Measurements from ENCODE around the gene FCSK. TPM values are rescaled to one million over a fixed set of nuclear protein-coding genes. Genes with fewer than 3 reads are reported as not detected.
"Not testable (repeated sequence)": the region's sequence is repeated elsewhere in the genome, so short reads cannot be mapped to it uniquely, and the experiment has no call there.

Gene FCSK
- polyA plus RNA-seq, 4 donors: 19.6 to 43.5 (median 24.4) TPM

GRCh38 chr16:70442344-70442743 lies 12.1 kb upstream of the FCSK start:
- no peak for FAIRE-seq
- H3K4me1 ChIP-seq (ENCODE audit: control insufficient read depth in 3 of 3, insufficient read depth in 2 of 3, low read depth in 1 of 3, low read length in 2 of 3): peaks cover 0 to 28% (median 8%) of the 10 kb centered on the region in 3 donors
- H3K9me3 ChIP-seq (ENCODE audit: control insufficient read depth in 2 of 2, insufficient read depth in 1 of 2, low read depth in 1 of 2, low read length in 1 of 2): no peaks in the 10 kb centered on the region
- DNase-seq: no peak
- 90 to 96% (median 94%) methylated on average over 7 of the region's 7 CpGs for WGBS, 3 donors
- H3K36me3 ChIP-seq (ENCODE audit: control insufficient read depth in 3 of 3, insufficient read depth in 2 of 3, low read depth in 1 of 3, low read length in 3 of 3): no peaks in the 10 kb centered on the region
- H3K4me3 ChIP-seq (ENCODE audit: low read depth in 1 of 3, low read length in 3 of 3): no peak overlapping the region
- H3K27me3 ChIP-seq (ENCODE audit: control insufficient read depth in 3 of 3, insufficient read depth in 3 of 3, low read length in 3 of 3): no peaks in the 10 kb centered on the region
- H3K27ac ChIP-seq (ENCODE audit: low read depth in 1 of 3, low read length in 2 of 3): no peak overlapping the region

- 20 to 53% (median 49%) methylated on average over 4 of the region's 4 CpGs for WGBS, 3 donors
- Histone ChIP-seq H3K27ac (ENCODE audit: low read depth in 1 of 3, low read length in 2 of 3) (peak overlapping the region in 2 of 3 donors; percentile 50 to 67), H3K4me3 (ENCODE audit: low read depth in 1 of 3, low read length in 3 of 3) (no peak overlapping the region), H3K36me3 (ENCODE audit: control insufficient read depth in 3 of 3, insufficient read depth in 2 of 3, low read depth in 1 of 3, low read length in 3 of 3) (no peaks in the 10 kb centered on the region), H3K4me1 (ENCODE audit: control insufficient read depth in 3 of 3, insufficient read depth in 2 of 3, low read depth in 1 of 3, low read length in 2 of 3) (peaks cover 0 to 27% (median 5%) of the 10 kb centered on the region in 3 donors), H3K27me3 (ENCODE audit: control insufficient read depth in 3 of 3, insufficient read depth in 3 of 3, low read length in 3 of 3) (no peaks in the 10 kb centered on the region), H3K9me3 (ENCODE audit: control insufficient read depth in 2 of 2, insufficient read depth in 1 of 2, low read depth in 1 of 2, low read length in 1 of 2) (no peaks in the 10 kb centered on the region)
- no peak for FAIRE-seq
- peak; percentile 87 to 92 for DNase-seq
These were observed 9.9 kb upstream of the FCSK start for GRCh38 chr16:70444249-70445063.

- H3K9me3 ChIP-seq (ENCODE audit: control insufficient read depth in 2 of 2, insufficient read depth in 1 of 2, low read depth in 1 of 2, low read length in 1 of 2): peaks cover 0 to 5% of the 10 kb centered on the region in 2 donors
- no peak overlapping the region for H3K4me3 ChIP-seq (ENCODE audit: low read depth in 1 of 3, low read length in 3 of 3)
- 90 to 94% (median 92%) methylated on average over 6 of the region's 6 CpGs for WGBS, 3 donors
- H3K4me1 ChIP-seq (ENCODE audit: control insufficient read depth in 3 of 3, insufficient read depth in 2 of 3, low read depth in 1 of 3, low read length in 2 of 3): peaks cover 0 to 15% (median 0%) of the 10 kb centered on the region in 3 donors
- H3K27me3 ChIP-seq (ENCODE audit: control insufficient read depth in 3 of 3, insufficient read depth in 3 of 3, low read length in 3 of 3): no peaks in the 10 kb centered on the region
- FAIRE-seq (no peak), DNase-seq (no peak)
- no peak overlapping the region for H3K27ac ChIP-seq (ENCODE audit: low read depth in 1 of 3, low read length in 2 of 3)
- H3K36me3 ChIP-seq (ENCODE audit: control insufficient read depth in 3 of 3, insufficient read depth in 2 of 3, low read depth in 1 of 3, low read length in 3 of 3): no peaks in the 10 kb centered on the region
These were observed 6.3 kb upstream of the FCSK start for GRCh38 chr16:70448075-70448474.

GRCh38 chr16:70450142-70451003 lies 4.0 kb upstream of the FCSK start:
- not testable (repeated sequence) for DNase-seq; H3K4me3 ChIP-seq (ENCODE audit: low read depth in 1 of 3, low read length in 3 of 3); H3K27me3 ChIP-seq (ENCODE audit: control insufficient read depth in 3 of 3, insufficient read depth in 3 of 3, low read length in 3 of 3); FAIRE-seq; H3K9me3 ChIP-seq (ENCODE audit: control insufficient read depth in 2 of 2, insufficient read depth in 1 of 2, low read depth in 1 of 2, low read length in 1 of 2); H3K4me1 ChIP-seq (ENCODE audit: control insufficient read depth in 3 of 3, insufficient read depth in 2 of 3, low read depth in 1 of 3, low read length in 2 of 3); H3K27ac ChIP-seq (ENCODE audit: low read depth in 1 of 3, low read length in 2 of 3); H3K36me3 ChIP-seq (ENCODE audit: control insufficient read depth in 3 of 3, insufficient read depth in 2 of 3, low read depth in 1 of 3, low read length in 3 of 3)
- 79 to 94% (median 92%) methylated on average over 30 to 37 of the region's 37 CpGs for WGBS, 3 donors

GRCh38 chr16:70451004-70451340 lies 3.4 kb upstream of the FCSK start:
- H3K27me3 ChIP-seq (ENCODE audit: control insufficient read depth in 3 of 3, insufficient read depth in 3 of 3, low read length in 3 of 3); H3K27ac ChIP-seq (ENCODE audit: low read depth in 1 of 3, low read length in 2 of 3); H3K36me3 ChIP-seq (ENCODE audit: control insufficient read depth in 3 of 3, insufficient read depth in 2 of 3, low read depth in 1 of 3, low read length in 3 of 3); H3K9me3 ChIP-seq (ENCODE audit: control insufficient read depth in 2 of 2, insufficient read depth in 1 of 2, low read depth in 1 of 2, low read length in 1 of 2); H3K4me3 ChIP-seq (ENCODE audit: low read depth in 1 of 3, low read length in 3 of 3); FAIRE-seq; DNase-seq; H3K4me1 ChIP-seq (ENCODE audit: control insufficient read depth in 3 of 3, insufficient read depth in 2 of 3, low read depth in 1 of 3, low read length in 2 of 3): not testable (repeated sequence)
- 58 to 94% (median 79%) methylated on average over 17 to 25 of the region's 25 CpGs for whole genome bisulfite sequencing, 3 donors

GRCh38 chr16:70453117-70453891 lies 1.1 kb upstream of the FCSK start:
- Histone ChIP-seq H3K27me3 (ENCODE audit: control insufficient read depth in 3 of 3, insufficient read depth in 3 of 3, low read length in 3 of 3) (no peaks in the 10 kb centered on the region), H3K4me3 (ENCODE audit: low read depth in 1 of 3, low read length in 3 of 3) (peak overlapping the region in 1 of 3 donors; percentile 85), H3K9me3 (ENCODE audit: control insufficient read depth in 2 of 2, insufficient read depth in 1 of 2, low read depth in 1 of 2, low read length in 1 of 2) (peaks cover 0 to 5% of the 10 kb centered on the region in 2 donors), H3K4me1 (ENCODE audit: control insufficient read depth in 3 of 3, insufficient read depth in 2 of 3, low read depth in 1 of 3, low read length in 2 of 3) (peaks cover 0 to 15% (median 5%) of the 10 kb centered on the region in 3 donors), H3K27ac (ENCODE audit: low read depth in 1 of 3, low read length in 2 of 3) (peak overlapping the region in 1 of 3 donors; percentile 96), H3K36me3 (ENCODE audit: control insufficient read depth in 3 of 3, insufficient read depth in 2 of 3, low read depth in 1 of 3, low read length in 3 of 3) (peaks cover 0 to 3% (median 0%) of the 10 kb centered on the region in 3 donors)
- DNase-seq (no peak), FAIRE-seq (no peak)
- 95 to 97% (median 96%) methylated on average over 11 of the region's 11 CpGs for WGBS, 3 donors

GRCh38 chr16:70453892-70454221 lies 538 bp upstream of the FCSK start:
- H3K27ac ChIP-seq (ENCODE audit: low read depth in 1 of 3, low read length in 2 of 3): peak overlapping the region in 2 of 3 donors; percentile 96 to 97
- WGBS, 3 donors: 0 to 1% (median 0%) methylated on average over 8 of the region's 8 CpGs
- peaks cover 0 to 19% (median 5%) of the 10 kb centered on the region in 3 donors for H3K4me1 ChIP-seq (ENCODE audit: control insufficient read depth in 3 of 3, insufficient read depth in 2 of 3, low read depth in 1 of 3, low read length in 2 of 3)
- DNase-seq (no peak), FAIRE-seq (no peak)
- peak overlapping the region; percentile 85 to 95 (median 90) for H3K4me3 ChIP-seq (ENCODE audit: low read depth in 1 of 3, low read length in 3 of 3)
- no peaks in the 10 kb centered on the region for H3K27me3 ChIP-seq (ENCODE audit: control insufficient read depth in 3 of 3, insufficient read depth in 3 of 3, low read length in 3 of 3)
- peaks cover 0 to 5% of the 10 kb centered on the region in 2 donors for H3K9me3 ChIP-seq (ENCODE audit: control insufficient read depth in 2 of 2, insufficient read depth in 1 of 2, low read depth in 1 of 2, low read length in 1 of 2)
- peaks cover 0 to 3% (median 0%) of the 10 kb centered on the region in 3 donors for H3K36me3 ChIP-seq (ENCODE audit: control insufficient read depth in 3 of 3, insufficient read depth in 2 of 3, low read depth in 1 of 3, low read length in 3 of 3)

- H3K9me3 ChIP-seq (ENCODE audit: control insufficient read depth in 2 of 2, insufficient read depth in 1 of 2, low read depth in 1 of 2, low read length in 1 of 2): no peaks in the 10 kb centered on the region
- no peak overlapping the region for H3K27ac ChIP-seq (ENCODE audit: low read depth in 1 of 3, low read length in 2 of 3)
- H3K36me3 ChIP-seq (ENCODE audit: control insufficient read depth in 3 of 3, insufficient read depth in 2 of 3, low read depth in 1 of 3, low read length in 3 of 3): peaks cover 0 to 8% (median 0%) of the 10 kb centered on the region in 3 donors
- no peak for FAIRE-seq
- DNase-seq: no peak
- WGBS, 3 donors: 87 to 93% (median 89%) methylated on average over 7 of the region's 7 CpGs
- peaks cover 2 to 19% (median 5%) of the 10 kb centered on the region in 3 donors for H3K4me1 ChIP-seq (ENCODE audit: control insufficient read depth in 3 of 3, insufficient read depth in 2 of 3, low read depth in 1 of 3, low read length in 2 of 3)
- H3K4me3 ChIP-seq (ENCODE audit: low read depth in 1 of 3, low read length in 3 of 3): no peak overlapping the region
- H3K27me3 ChIP-seq (ENCODE audit: control insufficient read depth in 3 of 3, insufficient read depth in 3 of 3, low read length in 3 of 3): no peaks in the 10 kb centered on the region
These were observed 1.5 kb downstream of the FCSK start for GRCh38 chr16:70455910-70456309.
